GM19438 (cell line): ENCODE measurements around the gene DUOXA1.
"Not testable (repeated sequence)": the region's sequence is repeated elsewhere in the genome, so short reads cannot be mapped to it uniquely, and the experiment has no call there.

ENCODE experiments used
- ATAC-seq: cut with Tn5 transposase; IDR thresholded peaks from one replicate; pipeline ENCODE4 v1.9.1; 2021; ENCODE audit warnings: low read depth; ENCODE audit not compliant: unreplicated experiment

DUOXA1 gene

DNA sequence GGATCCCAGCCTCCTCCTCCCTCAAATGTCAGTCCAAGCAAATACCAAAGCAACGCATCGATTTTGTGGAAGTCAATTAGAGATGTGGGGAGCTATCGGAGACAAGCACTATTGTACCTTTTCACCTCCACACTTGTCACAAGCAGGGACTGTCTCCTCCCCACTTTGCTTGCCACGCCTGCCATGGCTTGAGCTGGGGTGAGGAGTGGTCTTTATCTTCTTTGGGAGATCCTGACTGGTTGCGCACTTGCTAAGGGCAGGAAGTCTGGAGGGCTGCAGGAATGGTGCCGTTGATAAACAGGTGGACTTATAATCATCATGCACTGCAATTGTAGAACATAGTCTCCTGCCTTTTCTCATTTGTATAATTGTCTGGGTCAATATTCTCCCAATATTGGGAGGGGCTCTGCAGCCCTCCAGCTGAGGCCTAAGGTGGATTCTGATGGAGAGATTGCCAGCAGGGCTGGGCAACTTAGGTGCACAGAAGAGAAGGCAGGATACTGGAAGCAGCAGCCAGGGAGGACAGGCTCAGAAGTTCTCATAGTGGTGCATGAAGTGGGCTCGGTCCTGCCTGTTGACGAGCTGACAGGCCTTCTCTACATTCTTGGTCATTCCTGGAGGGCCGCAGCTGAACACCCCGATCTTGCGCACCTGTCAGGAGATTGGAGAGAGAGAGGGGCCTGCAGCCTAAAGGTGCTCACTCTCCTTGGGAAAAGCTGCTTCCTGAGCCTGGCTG lies 35.9 kb downstream of the DUOXA1 start:
- no peak for ATAC-seq

DNA sequence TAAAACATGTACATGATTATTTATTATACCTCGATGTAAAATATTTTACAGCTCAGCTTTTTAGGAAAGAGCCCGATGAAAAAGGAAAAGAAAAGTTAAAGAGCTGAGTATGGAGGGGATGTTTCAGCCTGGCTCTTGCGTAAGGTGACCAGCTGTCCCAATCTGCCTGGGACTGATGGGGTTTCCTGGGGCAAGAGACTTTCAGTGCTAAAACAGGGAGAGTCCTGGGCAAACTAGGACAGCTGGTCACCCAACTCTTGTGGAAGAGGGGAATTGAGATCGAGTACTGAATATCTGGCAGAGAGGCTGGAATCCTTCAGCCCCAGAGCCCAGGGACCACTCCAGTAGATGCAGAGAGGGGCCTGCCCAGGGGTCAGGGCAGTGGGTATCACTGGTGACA lies 36.7 kb downstream of the DUOXA1 start:
- no peak for ATAC-seq

DNA sequence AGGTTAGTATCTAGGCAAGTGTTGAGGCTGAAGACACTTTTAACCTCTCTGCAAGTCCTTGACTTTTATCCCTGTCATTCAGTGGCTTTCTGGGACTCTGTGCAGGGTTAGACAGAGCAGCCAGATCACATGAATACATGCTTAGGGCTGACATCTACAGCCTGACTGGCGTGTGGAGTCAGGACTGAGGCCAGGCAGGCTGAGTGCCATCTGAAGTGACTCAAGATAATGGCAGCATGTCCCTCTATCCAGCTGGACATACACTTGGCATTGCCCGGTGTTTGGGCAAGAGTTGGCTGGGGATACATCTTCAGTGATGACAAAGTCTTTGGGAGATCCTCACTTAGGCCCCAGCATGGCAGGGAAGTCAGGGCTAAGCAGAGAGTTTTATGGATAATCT lies 38.1 kb downstream of the DUOXA1 start:
- no peak for ATAC-seq

DNA sequence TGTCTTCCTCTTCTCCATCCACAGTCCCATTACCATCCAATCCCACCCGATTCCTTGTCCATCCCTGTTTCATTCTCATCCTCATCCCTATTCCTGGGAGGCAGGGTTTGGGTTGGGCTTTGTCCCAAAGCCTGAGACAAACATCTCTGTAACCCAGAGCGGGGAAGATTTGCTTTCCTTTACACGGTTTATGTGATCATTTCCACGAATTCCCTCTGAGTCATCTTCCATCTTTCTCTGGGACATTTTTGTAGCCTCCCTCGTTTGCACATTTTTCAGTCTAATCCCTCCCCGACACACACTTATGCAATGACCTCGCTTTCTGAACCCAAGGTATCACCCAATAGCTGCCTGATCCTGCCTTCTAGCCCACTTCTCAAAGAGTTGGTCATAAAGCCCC lies 38.5 kb downstream of the DUOXA1 start:
- no peak for ATAC-seq

DNA sequence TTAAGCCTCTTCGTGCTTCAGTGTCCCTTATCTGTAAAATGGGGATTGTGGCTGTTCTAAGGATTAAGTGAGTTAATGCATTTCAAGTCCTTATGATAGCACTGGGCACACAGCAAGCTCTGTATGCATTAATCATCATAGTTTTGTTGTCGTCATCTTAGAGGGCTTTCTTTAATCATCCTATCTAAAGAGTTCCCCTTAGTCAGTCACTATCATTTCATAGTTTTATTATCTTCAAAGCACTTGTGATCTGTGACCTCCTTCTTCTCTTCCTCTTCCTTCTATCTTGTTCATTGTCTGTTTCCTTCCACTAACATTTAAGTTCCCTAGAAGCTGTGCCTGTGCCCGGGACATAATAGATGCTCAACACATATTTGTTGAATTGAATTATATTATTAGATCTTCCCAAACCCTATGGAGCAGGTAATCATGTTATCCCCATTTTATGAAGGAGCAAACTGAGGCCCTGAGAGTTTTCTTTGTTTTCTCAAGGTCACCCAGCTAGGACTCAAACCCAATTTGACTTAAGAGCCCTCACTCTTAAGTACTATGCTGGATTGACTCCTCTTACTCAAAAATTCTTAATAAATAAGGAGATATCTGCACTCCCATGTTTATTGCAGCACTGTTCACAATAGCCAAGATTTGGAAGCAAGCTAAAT lies 39.8 kb downstream of the DUOXA1 start:
- ATAC-seq, result no peak

DNA sequence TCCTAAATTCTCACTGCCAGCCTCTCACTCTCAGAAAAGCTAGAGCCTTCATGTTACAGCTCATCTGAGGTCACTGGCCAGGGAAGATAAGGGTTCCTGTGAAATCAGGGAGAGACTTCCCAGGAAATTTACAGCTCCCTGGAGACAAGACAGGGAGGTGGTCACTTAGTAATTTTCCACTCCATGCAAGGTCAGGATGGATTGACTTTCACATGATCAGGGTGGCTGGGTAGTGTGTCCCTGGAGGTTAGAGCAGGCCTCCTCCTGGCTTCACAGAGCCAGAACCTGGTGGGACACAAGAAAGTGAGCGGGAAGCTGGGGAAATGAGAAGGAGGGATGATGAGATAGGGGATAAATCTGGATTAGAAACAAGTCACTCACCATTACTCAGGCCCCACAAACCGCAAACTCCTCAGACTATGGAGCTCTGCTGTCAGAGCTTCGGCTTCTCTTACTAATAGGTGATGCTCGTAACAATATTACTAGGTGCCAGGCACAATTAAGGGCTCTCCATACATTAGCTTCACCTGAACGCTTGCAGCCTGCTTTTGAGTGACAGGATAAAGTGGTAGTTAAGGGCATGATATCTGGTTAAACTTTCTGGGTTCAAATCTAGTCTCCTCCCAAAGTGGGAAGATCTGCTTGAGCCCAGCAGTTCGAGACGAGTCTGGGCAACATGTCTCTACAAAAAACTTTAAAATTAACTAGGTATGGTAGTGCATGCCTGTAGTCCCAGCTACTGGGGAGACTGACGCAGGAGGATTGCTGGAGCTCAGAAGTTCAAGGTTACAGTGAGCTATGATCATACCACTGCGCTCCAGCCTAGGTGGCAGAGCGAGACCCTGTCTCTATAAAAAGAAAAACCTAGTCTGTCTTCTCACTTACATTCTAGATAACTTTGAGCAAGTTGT lies 40.6 kb downstream of the DUOXA1 start:
- no peak for ATAC-seq

DNA sequence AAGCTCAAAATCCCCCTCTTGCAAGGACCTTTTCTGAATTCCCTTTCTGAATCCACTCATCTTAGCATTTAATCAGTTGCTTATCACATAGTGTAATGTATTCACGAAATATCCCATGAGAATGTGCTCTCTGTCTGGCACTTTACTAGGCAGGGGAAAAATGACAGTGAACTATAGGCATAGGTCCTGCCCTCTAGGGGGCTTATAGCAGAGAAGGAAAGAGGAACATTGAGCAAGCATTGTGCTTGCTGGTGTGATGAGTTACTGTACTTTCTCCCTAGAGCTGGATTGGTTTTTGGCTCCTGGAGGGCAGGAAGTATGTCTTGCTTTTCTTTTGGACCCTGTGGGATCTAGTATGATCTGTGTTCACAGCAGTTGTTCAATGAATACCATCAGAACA lies 42.2 kb downstream of the DUOXA1 start:
- no peak for ATAC-seq

DNA sequence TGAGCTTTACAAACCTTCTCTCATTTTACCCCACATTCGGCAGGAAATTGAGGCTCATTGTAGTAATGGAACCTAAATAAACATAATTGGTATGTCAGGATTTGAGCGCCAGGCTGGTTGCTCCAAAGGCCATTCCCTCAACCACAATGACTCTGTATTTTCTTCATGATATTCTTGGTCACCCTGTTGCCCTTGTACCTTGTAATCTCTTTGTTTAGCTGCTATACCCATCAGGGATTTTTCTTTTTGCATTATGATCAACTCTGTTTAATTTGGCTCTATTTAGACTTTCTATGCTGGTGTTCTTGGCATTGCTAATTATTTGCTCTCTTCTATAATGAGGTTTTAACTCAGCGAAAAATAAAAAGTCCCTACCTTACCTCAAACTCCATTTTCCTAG lies 45.5 kb downstream of the DUOXA1 start:
- no peak for ATAC-seq

DNA sequence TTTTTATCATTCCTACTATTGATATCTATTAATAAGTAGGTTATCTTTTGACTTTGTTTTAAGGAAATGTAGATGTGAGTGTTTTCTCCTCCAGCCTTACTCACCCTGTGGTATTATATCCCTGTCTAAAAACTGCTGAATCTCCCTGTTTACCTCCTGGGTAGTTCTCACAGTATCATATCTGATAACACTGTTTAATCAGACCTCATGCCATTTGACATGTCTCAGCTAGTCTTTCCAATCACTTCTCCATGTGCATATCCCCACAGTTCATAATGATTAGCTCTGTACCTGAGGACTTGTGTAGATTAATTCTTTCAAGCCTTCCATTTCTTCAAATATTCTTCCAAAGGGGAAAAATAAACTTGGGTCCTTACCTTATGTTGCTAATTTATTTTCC lies 46.5 kb downstream of the DUOXA1 start:
- ATAC-seq, result no peak

DNA sequence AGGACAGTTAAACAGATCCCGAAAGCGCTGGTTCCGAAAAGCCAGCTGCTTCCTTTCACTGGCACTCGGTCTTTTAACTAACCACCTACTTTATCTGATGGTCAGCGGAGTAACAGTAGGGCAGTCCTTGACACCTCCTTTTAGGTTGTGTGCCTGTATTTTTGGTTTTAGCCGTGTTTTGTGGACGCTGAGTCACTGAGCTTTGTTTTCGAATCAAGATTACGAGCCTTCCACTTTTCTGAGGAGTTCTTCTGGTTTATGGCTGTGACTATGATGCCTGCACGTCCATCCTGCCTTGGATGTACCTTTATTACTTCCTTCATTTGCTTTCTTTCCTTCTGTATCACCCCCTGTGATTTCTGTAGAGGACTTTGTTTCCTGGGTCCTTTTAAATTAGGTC lies 47.3 kb downstream of the DUOXA1 start:
- not testable (repeated sequence) for ATAC-seq

DNA sequence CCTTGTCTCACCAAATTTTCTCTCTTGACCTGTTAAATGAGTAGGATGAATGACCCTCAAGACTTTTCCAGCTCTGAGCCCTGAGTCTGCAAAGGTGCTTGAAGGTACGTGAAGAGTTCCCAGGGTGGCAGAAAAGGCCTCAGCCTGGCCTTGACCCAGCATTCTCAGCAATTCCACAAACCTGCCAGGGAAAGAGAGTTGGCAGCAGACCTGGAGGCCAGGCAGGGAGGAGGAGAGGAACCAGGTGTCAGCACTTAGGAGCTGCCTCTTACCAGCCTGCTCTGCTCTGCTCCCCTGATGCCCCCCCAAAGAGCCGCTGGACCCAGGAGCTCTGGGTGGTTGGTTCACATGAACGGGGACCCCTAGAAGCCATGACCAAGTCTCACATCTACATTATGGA lies 49.1 kb downstream of the DUOXA1 start:
- not testable (repeated sequence) for ATAC-seq

DNA sequence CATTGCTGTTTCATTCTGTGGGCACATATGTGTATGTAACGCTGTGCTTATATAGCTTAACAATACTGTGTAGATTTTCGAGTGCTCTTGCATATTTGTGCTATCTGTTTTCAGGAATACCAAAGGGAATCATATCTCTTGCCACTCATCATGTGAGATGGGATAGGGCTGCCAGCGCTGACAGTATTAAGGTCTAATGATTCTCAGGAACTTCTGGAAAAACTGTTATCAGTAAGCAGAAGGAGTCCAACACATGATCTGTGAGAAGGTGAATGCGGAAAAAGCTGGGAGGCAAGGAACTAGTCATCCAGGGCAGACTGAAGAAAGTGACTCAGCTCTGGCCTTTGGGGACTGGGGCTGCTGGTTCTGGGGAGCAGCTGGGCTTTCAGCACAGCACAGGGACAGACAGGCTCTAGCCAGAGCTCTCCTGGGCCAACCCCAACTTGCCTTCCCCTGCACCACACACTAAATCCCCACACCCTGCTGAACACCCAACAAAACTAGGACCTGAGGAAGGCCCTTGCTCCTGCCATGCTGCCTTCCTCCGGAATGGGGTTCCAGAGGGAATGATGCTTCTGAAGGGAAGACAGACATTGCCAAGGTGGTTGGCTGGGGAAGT lies 49.9 kb downstream of the DUOXA1 start:
- ATAC-seq, result not testable (repeated sequence)

DNA sequence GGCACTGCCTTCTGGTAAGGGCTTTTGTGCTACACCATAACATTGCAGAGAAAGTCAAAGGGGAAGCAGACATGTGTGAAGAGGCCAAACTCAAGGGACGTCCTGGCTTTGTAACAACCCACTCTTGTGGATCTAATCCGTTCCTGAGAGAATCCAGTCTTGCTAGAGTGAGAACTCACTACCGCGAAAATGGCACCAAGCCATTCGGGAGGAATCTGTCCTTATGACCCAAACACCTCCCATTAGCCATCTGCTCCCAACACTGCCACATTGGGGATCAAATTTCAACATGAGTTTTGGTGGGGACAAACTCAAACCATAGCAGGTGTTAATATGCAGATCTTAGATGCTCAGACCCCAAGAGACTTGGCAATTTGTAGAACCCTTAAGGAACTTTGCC lies 50.5 kb downstream of the DUOXA1 start:
- ATAC-seq, result not testable (repeated sequence)

DNA sequence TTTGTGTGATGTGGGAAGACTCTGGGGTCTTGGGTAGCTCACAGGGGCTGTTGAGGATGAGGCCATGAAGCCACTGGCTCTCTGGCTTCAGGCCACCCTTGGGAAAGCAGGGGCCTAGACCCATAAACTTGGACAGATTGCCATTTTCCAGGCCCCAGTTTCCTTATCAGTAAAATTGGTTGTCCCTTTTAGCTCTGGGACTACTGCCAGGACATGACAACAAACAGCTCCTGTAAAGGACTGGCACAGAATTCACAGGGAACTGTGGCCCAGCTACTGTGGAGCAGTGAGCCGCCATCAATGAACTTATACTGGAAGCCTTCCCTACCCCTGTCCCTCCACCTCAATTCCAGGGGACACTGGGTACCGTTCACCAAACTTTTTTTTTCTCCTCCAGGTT lies 52.3 kb downstream of the DUOXA1 start:
- not testable (repeated sequence) for ATAC-seq

DNA sequence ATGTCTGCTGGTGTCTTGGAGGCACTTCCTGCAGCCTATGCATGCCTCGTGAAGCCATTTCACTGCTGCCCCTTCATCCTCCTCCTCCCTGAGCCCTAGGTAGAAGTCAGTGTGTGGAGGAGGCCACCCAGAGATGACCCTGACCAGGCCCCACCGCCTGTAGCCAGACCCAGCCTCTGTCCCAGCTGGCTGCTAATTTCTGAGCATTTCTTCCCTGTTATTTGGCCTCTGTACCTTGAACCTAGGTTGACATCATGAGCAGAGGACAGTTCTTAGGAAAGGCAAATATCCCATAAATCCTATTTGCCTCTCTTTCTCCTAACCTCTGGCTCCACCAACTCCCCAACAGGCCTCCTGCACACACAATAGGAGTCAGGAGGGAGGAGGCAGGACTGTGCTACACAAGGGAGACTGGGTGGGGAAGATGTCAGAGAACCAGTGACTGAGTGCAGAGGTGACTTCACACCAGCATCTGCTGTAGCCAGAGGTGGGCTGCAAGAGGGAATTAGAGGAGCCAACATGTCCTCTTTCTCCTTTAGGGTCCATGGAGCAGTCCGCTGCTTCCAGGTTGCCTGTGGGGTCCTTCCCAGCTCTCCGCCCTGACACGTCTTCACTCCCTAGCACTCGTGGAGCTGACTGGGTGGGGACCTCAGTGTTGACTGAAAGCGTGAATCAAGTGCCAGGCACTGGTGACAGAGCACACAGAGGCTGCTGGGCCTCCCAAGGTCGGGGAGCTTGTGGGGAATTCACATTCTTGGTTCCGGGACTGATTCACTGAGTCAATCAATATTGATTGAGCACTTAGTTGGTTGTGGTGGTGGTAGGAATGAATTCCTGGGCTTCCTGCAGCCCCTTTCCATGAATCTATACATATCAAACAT lies 54.0 kb downstream of the DUOXA1 start:
- not testable (repeated sequence) for ATAC-seq

DNA sequence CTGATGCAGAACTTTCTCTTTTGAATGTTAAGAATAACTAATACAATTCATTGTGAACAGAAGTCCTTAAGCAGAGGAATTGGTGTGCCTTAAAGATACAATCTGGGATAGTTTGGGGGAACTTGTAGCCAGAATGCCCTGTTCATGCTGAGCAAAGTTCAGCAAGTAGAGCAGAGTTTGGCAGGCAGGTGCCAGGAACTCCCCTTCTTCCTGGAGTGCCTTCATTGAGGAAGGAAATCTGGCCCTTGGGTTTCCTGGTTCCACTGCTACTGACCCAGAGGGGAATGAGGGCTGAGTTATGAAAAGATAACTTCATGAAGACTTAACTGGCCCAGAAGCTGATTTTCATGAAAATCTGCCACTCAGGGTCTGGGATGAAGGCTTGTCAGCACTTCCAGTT lies 56.1 kb downstream of the DUOXA1 start:
- not testable (repeated sequence) for ATAC-seq

DNA sequence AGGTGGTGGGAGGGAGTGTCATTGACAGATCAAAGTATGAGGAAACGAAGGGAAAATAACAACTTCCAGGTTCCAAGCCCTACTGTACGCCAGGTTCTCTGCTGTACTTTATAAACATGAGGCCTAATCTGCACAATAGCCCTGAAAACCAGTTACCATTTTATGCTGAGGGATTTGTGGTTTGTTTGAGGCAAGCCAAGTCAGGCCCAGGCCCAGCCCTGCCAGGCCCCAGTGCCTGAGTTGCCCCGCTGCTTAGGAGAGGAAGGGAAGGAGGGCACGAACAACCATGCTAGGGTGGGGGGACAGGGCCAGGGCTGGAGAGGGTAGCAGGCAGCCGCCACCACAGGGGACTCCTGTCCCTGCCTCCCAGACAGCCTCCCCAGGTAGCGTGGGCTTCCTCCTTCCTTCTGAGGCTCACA lies 59.7 kb downstream of the DUOXA1 start:
- not testable (repeated sequence) for ATAC-seq
